Measurements from ENCODE around the gene CNKSR3. TPM values are rescaled to one million over a fixed set of nuclear protein-coding genes. Genes with fewer than 3 reads are reported as not detected.

The CNKSR3 gene
- polyA plus RNA-seq, 1 donor from 2014 or later: 3.0 TPM

GRCh38 chr6:154512201-154512600 is 1.7 kb upstream of the CNKSR3 start:
- peaks cover 11% of the 10 kb centered on the region for H3K79me2 ChIP-seq (replicated peaks; ENCODE audit: insufficient read depth, low read length)
- no peak overlapping the region for H3K9ac ChIP-seq (ENCODE audit: low read length)
- H3K4me2 ChIP-seq (ENCODE audit: low read length): no peak overlapping the region
- TF ChIP-seq EP300 (conservative IDR thresholded peaks at IDR 0.05; ENCODE audit: poor library complexity, severe bottlenecking): no peak
- H3K27me3 ChIP-seq (ENCODE audit: insufficient read depth, low read depth, low read length): no peaks in the 10 kb centered on the region
- H3K9me2 ChIP-seq (ENCODE audit: insufficient read depth, low read length): no peaks in the 10 kb centered on the region
- H3K9me3 ChIP-seq (ENCODE audit: low read length): no peaks in the 10 kb centered on the region
- no peak overlapping the region for H3K4me3 ChIP-seq (ENCODE audit: low read length)
- no peaks in the 10 kb centered on the region for H4K20me1 ChIP-seq (ENCODE audit: insufficient read depth)
- H3K36me3 ChIP-seq (ENCODE audit: insufficient read depth, low read length): no peaks in the 10 kb centered on the region
- H2AFZ ChIP-seq (ENCODE audit: low read depth, low read length): no peak overlapping the region
- no peaks in the 10 kb centered on the region for H3F3A ChIP-seq (ENCODE audit: insufficient read depth, low read length, poor library complexity, severe bottlenecking)
- no peak overlapping the region for H3K27ac ChIP-seq (ENCODE audit: low read length)

- Histone ChIP-seq H3K79me2 (replicated peaks; ENCODE audit: insufficient read depth, low read length) (peaks cover 15% of the 10 kb centered on the region), H3K27me3 (ENCODE audit: insufficient read depth, low read depth, low read length) (no peaks in the 10 kb centered on the region), H3F3A (ENCODE audit: insufficient read depth, low read length, poor library complexity, severe bottlenecking) (no peaks in the 10 kb centered on the region), H3K27ac (ENCODE audit: low read length) (no peak overlapping the region), H3K9me3 (ENCODE audit: low read length) (no peaks in the 10 kb centered on the region), H2AFZ (ENCODE audit: low read depth, low read length) (no peak overlapping the region), H3K9me2 (ENCODE audit: insufficient read depth, low read length) (no peaks in the 10 kb centered on the region), H3K4me2 (ENCODE audit: low read length) (no peak overlapping the region), H4K20me1 (ENCODE audit: insufficient read depth) (no peaks in the 10 kb centered on the region), H3K4me3 (ENCODE audit: low read length) (no peak overlapping the region), H3K36me3 (ENCODE audit: insufficient read depth, low read length) (no peaks in the 10 kb centered on the region), H3K9ac (ENCODE audit: low read length) (no peak overlapping the region)
- TF ChIP-seq POLR2AphosphoS5 (IDR thresholded peaks at IDR 0.05) (no peak), MXI1 (conservative IDR thresholded peaks at IDR 0.05; ENCODE audit: poor library complexity, severe bottlenecking) (no peak), TAF1 (IDR thresholded peaks at IDR 0.05; ENCODE audit: low read depth) (no peak), RAD21 (conservative IDR thresholded peaks at IDR 0.05) (no peak), EZH2 (IDR thresholded peaks at IDR 0.05; ENCODE audit: borderline replicate concordance, insufficient read depth, low read length, poor library complexity, severe bottlenecking) (no peak), REST (IDR thresholded peaks at IDR 0.05; ENCODE audit: borderline replicate concordance) (no peak), SMC3 (conservative IDR thresholded peaks at IDR 0.05; ENCODE audit: poor library complexity) (no peak)
These were observed 1.3 kb upstream of the CNKSR3 start for GRCh38 chr6:154511791-154512190.

- Histone ChIP-seq H2AFZ (ENCODE audit: low read depth, low read length) (peak overlapping the region; percentile 19), H3K27me3 (ENCODE audit: insufficient read depth, low read depth, low read length) (no peaks in the 10 kb centered on the region), H3K4me2 (ENCODE audit: low read length) (peak overlapping the region; percentile 83)
These were observed 903 bp downstream of the CNKSR3 start for GRCh38 chr6:154509421-154510143.

More at GRCh38 chr6:154509421-154510143, 903 bp downstream of the CNKSR3 start:
- H3F3A ChIP-seq (ENCODE audit: insufficient read depth, low read length, poor library complexity, severe bottlenecking): no peaks in the 10 kb centered on the region
- TF ChIP-seq EZH2 (IDR thresholded peaks at IDR 0.05; ENCODE audit: borderline replicate concordance, insufficient read depth, low read length, poor library complexity, severe bottlenecking): no peak
- no peak for TF ChIP-seq TAF1 (IDR thresholded peaks at IDR 0.05; ENCODE audit: low read depth)
- TF ChIP-seq SMC3 (conservative IDR thresholded peaks at IDR 0.05; ENCODE audit: poor library complexity): no peak
- no peak for TF ChIP-seq REST (IDR thresholded peaks at IDR 0.05; ENCODE audit: borderline replicate concordance)
- no peaks in the 10 kb centered on the region for H3K36me3 ChIP-seq (ENCODE audit: insufficient read depth, low read length)
- H3K27ac ChIP-seq (ENCODE audit: low read length): no peak overlapping the region
- no peaks in the 10 kb centered on the region for H4K20me1 ChIP-seq (ENCODE audit: insufficient read depth)
- H3K9ac ChIP-seq (ENCODE audit: low read length): peak overlapping the region; percentile 57
- peaks cover 15% of the 10 kb centered on the region for H3K79me2 ChIP-seq (replicated peaks; ENCODE audit: insufficient read depth, low read length)
- H3K9me2 ChIP-seq (ENCODE audit: insufficient read depth, low read length): no peaks in the 10 kb centered on the region
- H3K9me3 ChIP-seq (ENCODE audit: low read length): no peaks in the 10 kb centered on the region
- H3K4me3 ChIP-seq (ENCODE audit: low read length): peak overlapping the region; percentile 96

All from neural cell (in vitro differentiated cells).